Activated CD8-positive, alpha-beta memory T cell treated with anti-CD3 and anti-CD28 coated beads for 36 hours (primary cell): Measurements from ENCODE around the gene GEN1. TPM values are rescaled to one million over a fixed set of nuclear protein-coding genes. Genes with fewer than 3 reads are reported as not detected.

Experiments
- CTCF ChIA-PET: fragments of 350-600 bp; sonication (Branson Sonifier 250); formaldehyde crosslinking; loops from one replicate; lab custom pipeline; 2021; ENCODE audit warnings: antibody characterized with exemption; lab: Charles Lee
- POLR2A ChIA-PET: fragments of 350-600 bp; sonication (Branson Sonifier 250); formaldehyde crosslinking; loops from one replicate; lab custom pipeline; 2021; ENCODE audit warnings: antibody characterized with exemption; lab: Charles Lee
- total RNA-seq, 2 experiments: library from RNA; stranded (reverse); gene quantifications; one replicate each; pipeline ENCODE4 v1.2.3, GENCODE V29; 2021

The GEN1 gene
- total RNA-seq, 2 experiments from 2014 or later: 28.2 to 29.2 TPM

GRCh38 chr2:17752246-17752645 is 1.7 kb upstream of the GEN1 start:
- ChIA-PET CTCF (no interaction called here), POLR2A (no interaction called here)

- CTCF ChIA-PET: no interaction called here
- POLR2A ChIA-PET: interaction anchor here (0.7 to 1.0 kb wide), 3 partner anchors 282 to 1151 kb away, joined by 3 to 4 read pairs (median 3); no protein-coding TSS in a partner anchor
These were observed 791 bp upstream of the GEN1 start for GRCh38 chr2:17752892-17753802.

GRCh38 chr2:17754773-17755425 is 961 bp downstream of the GEN1 start:
- CTCF ChIA-PET: no interaction called here
- POLR2A ChIA-PET: no interaction called here

- POLR2A ChIA-PET: no interaction called here
- CTCF ChIA-PET: no interaction called here
These were observed 2.7 kb downstream of the GEN1 start for GRCh38 chr2:17756668-17757067.

GRCh38 chr2:17757321-17757720 is 3.4 kb downstream of the GEN1 start:
- POLR2A ChIA-PET: no interaction called here
- CTCF ChIA-PET: interaction anchor here (0.7 kb wide), 1 partner anchor 106 kb away, joined by 3 read pairs; no protein-coding TSS in a partner anchor

GRCh38 chr2:17758118-17758517 is 4.2 kb downstream of the GEN1 start:
- POLR2A ChIA-PET: no interaction called here
- CTCF ChIA-PET: no interaction called here

- POLR2A ChIA-PET: no interaction called here
- CTCF ChIA-PET: no interaction called here
These were observed 5.9 kb downstream of the GEN1 start for GRCh38 chr2:17759805-17760204.

- POLR2A ChIA-PET: no interaction called here
- CTCF ChIA-PET: no interaction called here
These were observed 8.5 kb downstream of the GEN1 start for GRCh38 chr2:17762451-17762850.

GRCh38 chr2:17763641-17764333 is 9.8 kb downstream of the GEN1 start:
- ChIA-PET CTCF (no interaction called here), POLR2A (no interaction called here)

- ChIA-PET POLR2A (no interaction called here), CTCF (no interaction called here)
These were observed 11.5 kb downstream of the GEN1 start for GRCh38 chr2:17765398-17765797.

GRCh38 chr2:17768894-17769293 is 15.0 kb downstream of the GEN1 start:
- ChIA-PET POLR2A (no interaction called here), CTCF (no interaction called here)

GRCh38 chr2:17771956-17772355 is 18.0 kb downstream of the GEN1 start:
- ChIA-PET CTCF (interaction anchor here (0.6 kb wide), 1 partner anchor 10 kb away, joined by 3 read pairs; no protein-coding TSS in a partner anchor), POLR2A (no interaction called here)

- CTCF ChIA-PET: interaction anchor here (0.6 kb wide), 1 partner anchor 11 kb away, joined by 3 read pairs; no protein-coding TSS in a partner anchor
- POLR2A ChIA-PET: no interaction called here
These were observed 18.6 kb downstream of the GEN1 start for GRCh38 chr2:17772532-17772931.

- ChIA-PET CTCF (no interaction called here), POLR2A (no interaction called here)
These were observed 26.6 kb downstream of the GEN1 start for GRCh38 chr2:17780546-17780945.

GRCh38 chr2:17781482-17781881 is 27.5 kb downstream of the GEN1 start:
- CTCF ChIA-PET: no interaction called here
- POLR2A ChIA-PET: no interaction called here

- POLR2A ChIA-PET: interaction anchor here (0.8 kb wide), 1 partner anchor 21 kb away, joined by 3 read pairs; no protein-coding TSS in a partner anchor
- CTCF ChIA-PET: no interaction called here
These were observed 32.8 kb downstream of the GEN1 start for GRCh38 chr2:17786727-17787126.

GRCh38 chr2:17788773-17789172 is 34.8 kb downstream of the GEN1 start:
- POLR2A ChIA-PET: no interaction called here
- CTCF ChIA-PET: no interaction called here

- CTCF ChIA-PET: no interaction called here
- POLR2A ChIA-PET: no interaction called here
These were observed 36.6 kb downstream of the GEN1 start for GRCh38 chr2:17790536-17790935.

GRCh38 chr2:17791121-17791816 is 37.3 kb downstream of the GEN1 start:
- POLR2A ChIA-PET: no interaction called here
- CTCF ChIA-PET: no interaction called here
